GM21360 (cell line): ENCODE results near the gene CIPC.
A peak's percentile ranks its signal among the peaks of the same experiment; 100 is the strongest.

Source experiments
- ATAC-seq: cut with Tn5 transposase; IDR thresholded peaks from one replicate; pipeline ENCODE4 v1.9.1; 2021; ENCODE audit warnings: mild to moderate bottlenecking, moderate library complexity; ENCODE audit not compliant: unreplicated experiment

The CIPC gene, protein sequence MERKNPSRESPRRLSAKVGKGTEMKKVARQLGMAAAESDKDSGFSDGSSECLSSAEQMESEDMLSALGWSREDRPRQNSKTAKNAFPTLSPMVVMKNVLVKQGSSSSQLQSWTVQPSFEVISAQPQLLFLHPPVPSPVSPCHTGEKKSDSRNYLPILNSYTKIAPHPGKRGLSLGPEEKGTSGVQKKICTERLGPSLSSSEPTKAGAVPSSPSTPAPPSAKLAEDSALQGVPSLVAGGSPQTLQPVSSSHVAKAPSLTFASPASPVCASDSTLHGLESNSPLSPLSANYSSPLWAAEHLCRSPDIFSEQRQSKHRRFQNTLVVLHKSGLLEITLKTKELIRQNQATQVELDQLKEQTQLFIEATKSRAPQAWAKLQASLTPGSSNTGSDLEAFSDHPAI

DNA sequence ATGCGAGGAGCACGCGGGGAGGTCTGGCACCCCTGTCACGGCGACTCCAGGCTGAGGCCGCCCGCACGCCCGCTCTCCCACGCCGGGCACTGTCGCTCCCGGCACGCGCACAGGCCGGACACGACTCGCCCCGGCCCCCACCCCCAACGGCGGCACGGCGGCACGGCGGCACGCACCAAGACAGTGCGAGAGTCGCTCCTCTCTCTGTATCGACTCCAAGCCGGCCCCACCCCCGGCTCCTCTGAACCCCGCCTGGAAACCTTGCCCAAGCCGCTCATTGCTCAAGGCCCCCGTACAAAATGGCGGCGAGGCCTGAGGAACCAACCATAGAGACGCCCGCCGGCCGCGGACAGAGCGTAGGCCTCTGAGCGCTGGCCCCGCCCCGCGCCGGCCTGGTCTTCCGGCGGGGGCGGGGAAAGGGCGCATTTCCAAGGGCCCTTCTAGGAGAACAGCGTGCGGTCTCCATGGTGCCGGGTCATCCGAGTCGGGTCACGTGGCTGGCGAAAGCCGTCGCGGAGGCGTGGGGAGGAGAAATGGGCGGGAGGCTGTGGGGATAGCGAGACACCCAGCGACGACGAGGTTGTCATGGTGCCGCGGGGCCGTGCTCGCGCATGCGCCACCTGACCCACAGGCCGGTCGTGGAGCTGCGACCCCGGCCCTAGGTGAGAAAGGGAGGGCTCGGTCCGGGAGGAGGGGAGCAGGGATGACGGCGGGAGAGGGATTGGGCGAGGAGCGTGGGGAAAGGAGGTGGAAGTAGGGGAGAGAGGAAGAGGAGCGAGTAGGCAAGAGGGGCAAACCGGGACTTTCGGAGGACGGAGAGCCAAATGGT is at the start of gene CIPC:
Gene CIPC, plus strand, starts transcription at position 559 of the 829 bp plus-strand sequence. CDS start 7,451 bp downstream, outside the sequence.
- ATAC-seq = peak; percentile 89

DNA sequence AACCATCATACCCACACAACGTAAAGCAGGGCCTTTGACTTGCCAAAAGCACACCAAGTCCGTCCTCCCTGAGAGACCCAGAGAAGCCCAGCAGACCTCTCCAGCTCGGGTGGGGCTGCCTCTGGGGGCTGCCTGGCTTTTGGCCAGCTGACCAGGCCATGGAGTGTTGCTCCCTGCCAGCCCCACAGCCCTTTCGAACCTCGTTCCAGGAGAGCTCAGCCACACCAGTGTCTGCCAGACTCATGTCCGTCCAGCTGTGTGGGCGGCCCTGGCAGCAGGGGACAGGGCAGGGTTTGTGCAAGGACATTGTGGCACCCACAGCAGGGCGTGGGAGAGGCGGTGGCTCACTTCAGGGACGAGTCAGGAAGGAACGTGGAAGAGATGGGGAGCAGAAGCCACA is 46.9 kb upstream of the CIPC start:
- ATAC-seq = no peak

DNA sequence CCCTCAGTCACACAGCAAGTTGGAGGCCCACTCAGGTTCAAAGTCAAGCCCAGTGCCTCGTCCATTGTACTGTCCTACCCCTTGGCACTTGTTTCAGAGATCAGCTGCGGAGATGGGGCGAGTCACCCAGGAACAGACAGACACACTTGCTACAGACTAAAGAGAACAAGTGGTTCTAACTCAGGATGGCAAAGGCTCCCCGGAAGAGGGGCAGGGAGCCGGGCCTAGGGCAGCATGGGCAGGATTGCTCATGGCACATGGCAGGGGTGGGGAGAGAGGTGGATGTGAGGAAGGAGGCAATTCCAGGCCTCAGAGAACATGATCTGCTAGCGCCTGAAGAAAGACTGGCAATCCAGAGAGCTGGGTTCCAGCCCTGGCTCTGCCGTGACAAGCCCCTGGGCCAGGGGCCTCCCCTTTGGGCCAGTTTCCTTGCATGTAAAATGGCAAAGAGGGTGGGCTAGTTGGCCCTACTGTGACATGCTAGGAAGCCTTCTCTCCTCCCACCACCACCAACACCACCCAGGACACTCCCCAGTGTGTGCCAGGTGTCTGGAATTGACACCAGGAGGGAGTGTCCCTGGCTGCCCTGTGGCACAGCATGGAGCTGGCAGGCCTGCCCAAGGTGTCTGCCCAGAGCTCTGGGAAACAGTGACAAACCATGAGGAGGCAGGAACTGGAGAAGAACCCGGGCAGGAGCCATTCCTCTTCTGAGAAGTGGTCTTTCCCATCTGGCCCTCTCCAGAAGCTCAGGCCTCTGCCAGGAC is 45.6 kb upstream of the CIPC start:
- ATAC-seq = no peak

DNA sequence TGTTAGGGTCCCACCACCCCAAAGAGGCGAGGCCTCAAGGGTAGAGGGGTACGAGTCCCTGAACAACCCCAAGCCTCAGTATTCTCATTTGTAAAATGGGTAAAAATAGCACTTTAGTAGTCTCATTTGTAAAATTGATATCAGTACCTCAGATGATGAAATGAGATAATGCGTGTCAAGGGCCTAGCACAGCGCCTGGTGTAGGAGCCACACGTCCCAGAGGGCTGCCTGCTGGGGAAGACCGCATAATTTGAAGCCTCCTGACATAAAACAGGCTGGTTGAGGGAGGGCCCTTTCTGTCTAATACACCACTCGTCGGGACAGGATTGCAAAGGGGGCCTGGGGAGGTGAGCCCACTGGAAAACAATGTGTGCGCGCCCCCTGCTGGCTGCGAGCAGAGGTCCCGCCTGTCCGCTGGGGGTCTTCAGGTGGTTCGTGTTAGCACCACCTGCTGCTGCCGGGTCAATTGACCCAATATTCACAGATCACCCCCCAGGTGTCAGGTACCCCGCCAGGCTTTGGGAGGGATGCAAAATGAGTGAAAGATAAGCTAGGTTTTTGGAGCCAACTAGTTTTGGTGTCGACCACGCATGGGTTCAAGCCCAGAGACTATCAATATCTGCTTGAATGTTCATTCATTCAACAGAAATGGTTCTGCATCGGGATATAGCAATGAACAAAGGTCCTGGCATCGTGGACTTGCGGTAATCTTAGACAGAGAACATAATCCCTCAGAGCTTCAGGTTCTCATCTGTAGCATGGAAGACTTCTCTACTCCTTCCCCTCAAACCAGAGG is 44.8 kb upstream of the CIPC start:
- ATAC-seq = peak; percentile 63

DNA sequence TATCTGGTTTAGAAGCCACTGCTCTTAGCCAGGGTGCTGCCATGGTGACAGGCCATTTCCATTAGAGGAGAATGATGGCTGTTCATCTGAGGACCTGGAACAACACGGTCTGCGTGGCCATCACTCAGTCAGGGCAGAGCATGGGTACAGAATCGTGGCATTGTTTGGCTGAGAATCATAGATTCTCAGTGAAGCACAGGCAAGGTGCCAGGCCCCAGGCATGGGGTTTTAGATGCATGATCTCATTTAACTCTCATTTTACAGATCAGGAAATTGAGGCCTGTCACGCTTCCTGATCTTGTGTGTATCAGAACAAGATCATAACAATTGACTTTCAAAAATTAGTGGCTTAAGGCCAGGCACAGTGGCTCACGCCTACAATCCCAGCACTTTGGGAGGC is 42.8 kb upstream of the CIPC start:
- ATAC-seq = no peak

DNA sequence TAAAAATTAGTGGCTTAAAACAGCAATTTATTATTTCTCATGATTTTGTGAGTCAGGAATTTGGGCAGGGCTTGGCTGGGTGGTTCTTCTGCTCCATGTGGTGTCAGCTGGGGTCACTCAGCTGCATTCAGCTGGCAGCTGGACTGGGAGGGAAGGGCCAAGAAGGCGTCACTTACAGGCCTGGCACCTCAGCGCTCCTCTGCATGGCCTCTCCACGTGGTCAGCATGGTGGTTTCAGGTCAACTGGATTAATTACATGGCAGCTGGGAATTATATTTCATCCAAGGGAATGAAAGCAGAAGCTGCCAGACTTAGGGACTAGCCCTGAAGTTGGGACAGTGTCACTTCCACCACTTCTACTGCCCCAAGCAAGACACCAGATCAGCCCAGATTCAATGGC is 42.1 kb upstream of the CIPC start:
- no peak for ATAC-seq

DNA sequence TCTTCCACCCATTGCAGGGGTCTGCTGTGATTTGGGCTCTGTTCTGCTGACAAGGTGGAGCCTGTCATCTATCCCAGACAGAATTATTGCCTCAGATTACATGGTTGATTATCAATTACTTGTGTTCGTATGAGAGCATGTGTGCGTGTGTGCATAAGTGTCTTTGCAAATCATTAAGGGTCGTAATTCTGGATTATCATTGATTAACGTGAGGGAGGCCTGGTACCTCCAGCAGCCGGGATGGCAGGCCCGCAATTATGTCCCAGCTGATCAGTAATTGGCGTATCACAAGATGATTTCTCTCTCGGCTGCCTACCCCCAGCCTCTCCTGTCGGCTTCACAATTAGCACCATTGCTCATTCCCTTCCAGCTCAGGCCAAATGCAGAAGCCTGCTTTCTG is 39.9 kb upstream of the CIPC start:
- ATAC-seq = no peak

DNA sequence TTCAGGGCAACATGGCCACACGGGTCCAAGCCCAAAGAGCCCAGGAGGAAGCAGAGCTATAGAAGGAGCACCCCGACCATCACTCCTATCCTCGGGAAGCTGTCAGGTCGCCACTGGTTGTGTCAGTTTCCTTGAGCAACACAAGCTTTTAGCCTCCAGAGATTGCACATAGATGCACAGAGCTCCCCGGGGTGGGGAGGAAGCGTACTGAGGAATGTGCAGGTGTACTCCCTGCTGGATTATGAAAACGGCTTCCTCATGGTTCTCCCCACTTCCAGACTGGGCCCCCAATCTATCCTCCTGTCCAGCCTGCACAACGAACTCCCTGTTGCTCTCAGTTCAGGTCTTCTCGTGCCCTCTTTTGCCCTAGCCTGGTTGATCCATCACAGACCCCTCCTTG is 39.3 kb upstream of the CIPC start:
- no peak for ATAC-seq

DNA sequence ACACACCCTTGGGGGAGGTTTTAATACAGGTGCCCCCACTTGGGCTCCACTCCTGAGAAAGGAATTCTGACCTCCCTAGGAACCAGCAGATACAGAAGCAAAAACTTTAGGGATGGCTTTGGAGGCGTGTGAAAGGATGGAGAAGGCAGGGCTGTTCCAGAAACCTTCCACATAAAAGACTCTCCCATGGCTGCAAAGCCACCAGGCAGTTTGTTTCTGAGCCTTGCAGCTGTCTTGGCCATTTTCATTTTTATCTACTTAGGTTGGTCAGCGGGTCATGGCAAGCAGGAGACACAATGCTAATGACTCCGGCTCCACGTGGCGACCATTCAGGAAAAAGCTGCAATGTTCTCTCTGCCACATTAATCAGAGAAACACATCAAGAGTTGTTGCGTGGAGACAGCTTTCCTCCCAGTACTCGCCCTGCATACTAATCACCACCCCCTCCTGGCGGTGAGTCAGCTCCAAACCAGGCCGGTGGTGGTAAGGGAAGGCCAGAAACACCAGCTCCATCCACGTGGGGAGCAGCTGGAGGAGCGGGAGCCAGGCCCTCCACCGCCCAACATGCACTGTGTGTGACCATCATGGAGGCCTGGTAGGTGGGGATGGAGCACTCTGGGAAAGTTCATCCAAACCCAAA is 38.7 kb upstream of the CIPC start:
- no peak for ATAC-seq

DNA sequence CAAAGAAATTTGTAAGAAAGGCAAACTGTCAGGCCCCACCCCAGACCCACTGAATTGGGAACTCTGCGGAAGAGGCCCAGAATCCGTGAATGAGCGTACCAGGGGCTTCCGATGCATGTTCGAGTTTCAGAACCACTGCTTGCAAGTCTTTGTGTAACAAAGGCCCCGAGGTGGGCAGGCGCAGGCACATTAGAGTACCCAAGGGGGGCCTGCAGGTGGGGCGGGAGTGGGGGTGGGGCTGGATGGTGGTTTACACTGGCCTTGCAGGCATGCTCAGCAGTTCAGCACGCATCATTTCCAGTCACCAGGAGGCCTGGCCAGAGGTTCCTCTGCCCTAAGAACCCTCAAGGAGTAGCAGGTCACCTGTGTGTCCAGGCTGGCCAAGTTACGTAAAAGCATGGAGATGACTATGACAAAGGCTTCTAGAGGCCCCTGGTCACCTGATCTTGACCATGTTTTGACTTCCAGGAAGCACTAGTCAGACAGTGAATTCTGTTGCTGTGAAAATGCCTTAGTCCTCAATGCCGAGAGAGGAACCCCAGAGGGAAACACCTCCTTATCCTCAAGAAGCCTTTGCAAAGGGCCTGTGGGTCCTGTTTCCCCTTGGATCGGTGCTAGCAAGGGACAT is 36.3 kb upstream of the CIPC start:
- ATAC-seq = no peak

DNA sequence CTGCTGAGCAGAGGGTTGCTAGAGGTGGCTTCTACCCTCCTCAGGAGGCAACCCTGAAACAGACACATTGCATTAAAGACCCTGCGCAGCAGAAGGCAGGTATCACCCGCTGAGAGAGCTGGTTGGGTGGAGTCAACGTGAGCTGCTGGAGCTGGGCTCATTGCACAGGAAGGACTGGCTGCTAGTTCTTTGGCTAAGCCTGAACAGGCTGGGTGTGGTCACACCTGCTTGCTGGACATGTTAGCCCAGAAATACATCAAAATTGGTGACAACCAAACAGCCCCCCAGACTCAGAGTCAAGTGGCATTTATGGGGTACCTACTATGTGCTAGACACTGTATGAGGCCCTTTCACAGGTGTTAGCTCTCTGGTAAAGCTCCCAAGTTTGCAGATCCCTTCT is 35.8 kb upstream of the CIPC start:
- no peak for ATAC-seq

DNA sequence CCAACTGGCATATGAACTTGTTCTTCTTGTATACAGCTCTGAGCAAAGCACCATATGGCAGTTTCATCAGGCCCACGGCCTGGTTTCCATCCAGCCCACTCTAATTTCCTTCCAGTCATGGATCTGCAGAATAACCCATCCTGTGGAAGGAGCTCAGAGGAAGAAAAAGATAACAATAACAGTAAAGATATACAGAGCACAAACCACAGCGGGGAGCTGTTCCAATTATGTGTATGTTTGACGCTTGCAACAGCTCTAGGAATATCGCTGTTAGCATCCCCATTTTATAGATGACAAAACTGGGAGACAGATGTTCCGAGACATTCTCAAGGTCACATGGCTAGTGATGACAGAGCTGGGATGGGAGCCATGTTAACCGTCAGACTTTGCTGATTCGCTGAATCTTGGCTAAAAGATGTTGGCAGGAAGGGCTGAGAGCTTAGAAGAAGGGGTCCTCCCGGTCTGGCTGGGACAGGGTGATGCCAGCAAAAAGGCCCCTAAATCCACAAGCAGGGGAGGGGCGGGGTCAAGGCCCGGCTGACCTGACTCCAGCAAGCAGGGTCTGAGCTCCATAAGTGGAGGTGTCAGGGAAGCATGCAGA is 34.4 kb upstream of the CIPC start:
- no peak for ATAC-seq

DNA sequence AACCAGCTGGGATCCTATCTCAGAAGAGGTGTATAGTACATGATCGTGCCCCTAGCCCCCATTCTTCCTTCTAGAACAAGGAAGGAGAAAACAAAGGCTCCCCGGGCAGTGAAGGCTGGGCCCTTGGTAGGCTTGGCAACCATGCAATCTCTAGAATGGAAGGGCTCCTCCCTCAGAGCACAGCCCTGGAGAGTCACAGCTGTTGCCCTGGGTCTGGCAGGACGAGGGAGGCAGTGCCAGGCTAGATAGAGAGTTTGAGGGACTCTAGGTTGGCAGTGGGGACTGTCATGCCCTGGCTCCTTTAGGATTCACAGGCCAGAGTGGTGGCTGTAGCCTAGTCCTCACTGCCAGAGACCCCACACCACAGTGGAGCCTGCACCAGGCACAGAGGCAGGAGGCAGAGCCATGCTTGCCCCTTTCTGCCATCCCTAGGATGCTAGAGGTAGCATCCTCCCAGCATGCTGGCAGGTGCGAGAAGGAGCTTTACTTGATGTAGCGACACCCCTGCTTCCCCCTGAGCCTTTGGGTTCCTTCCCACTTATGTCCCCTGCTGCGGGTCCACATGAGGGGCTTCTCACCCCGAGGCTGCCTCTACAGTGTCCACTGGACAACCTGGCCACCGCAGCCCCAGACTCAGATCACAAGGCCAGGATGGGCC is 33.4 kb upstream of the CIPC start:
- no peak for ATAC-seq

DNA sequence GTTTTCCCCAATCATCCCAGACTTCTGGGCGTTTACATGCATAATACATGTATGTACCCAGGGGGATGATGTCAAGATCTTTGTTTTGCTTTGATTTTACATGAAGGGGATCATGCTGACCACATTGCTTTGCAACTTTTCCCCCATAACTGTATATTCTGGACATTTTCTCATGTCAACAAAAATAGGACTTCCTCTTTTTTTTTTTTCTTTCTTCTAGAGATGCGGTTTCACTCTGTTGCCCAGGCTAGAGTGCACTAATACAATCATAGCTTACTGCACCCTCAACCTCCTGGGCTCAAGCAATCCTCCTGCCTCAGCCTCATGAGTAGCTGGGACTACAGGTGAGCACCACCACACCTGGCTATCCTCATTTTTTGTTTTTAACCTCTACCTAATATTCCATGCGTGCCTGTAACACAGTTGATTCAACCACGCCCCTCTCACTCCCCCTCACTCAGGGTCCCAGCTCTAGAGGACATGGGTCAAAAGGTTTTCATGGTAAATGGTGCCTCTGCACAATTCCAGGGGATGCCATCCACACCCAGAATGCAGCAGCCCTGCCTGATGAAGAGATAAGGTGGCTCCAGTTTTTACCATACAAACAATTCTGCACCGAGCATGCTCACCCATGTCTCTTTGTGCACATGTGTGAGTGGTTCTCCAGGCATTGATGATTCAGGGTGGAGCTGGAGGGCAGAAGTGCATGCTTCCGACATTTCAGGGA is 32.0 kb upstream of the CIPC start:
- no peak for ATAC-seq

DNA sequence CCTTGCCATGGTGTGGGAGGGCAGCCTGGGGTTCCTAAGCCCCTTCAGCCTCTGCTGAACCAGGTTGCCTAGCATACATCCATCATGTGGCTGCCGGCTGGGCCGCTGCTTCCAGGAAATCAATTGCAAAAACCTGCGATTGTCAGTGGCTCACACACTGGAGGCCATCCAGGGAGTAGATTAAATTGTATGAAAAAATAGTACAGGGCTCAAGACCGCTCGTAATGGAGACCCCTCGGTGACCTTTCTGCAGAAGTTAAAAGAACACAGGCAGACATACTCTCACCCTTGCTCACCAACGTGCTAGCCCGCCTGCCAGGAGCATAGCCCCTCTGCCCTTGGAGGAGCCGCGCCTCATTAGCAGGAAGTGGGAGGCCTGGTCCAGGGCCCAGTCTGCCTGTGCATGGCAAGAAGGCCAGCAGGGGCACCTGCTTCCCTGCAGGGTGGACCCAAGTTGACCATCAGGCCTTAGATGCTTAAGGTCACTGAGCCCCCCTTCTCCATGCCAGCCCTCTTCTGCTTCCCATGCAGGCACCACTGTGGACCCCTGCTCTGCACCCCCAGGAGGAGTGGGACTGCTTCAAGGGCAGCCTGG is 31.4 kb upstream of the CIPC start:
- no peak for ATAC-seq

DNA sequence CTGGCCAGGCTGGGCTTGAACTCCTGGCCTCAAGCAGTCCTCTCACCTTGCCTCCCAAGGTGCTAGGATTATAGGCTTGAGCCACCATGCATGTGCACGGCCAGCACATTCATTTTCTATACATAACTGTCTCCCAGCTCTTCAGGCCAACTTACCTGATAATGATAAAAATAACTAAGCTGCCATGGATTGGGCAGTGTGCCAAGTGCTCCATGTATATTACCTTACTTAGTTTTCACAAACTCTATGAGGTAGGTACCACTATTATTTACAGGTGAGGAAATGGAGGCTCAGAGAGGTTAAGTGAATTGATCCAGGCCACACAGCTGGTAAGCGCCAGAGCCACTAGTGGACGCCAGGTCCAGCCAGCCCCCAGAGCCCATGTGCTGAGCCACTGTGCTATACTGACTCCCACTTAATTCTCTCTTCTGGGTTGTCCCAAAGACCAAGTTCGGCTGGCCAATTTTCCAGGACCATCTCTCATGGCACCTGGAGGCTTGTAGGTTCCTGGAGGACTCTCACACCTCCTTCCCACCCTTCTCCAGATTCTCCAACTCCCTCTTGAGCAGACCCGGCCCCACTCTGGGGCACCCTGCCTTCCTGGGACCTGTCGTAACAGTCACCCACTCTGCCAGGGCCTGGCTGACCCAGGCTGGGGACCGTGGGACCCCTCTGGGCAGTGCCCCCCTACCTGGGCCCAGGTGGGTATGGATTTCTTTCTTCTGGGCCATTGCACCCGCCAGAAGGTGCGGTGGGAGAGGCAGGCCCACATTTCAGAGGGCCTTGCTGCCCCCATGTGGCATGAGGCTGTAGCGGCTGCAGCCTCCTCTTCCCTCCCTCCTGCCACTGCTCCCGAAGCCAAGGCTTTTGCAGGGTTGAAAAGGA is 30.2 kb upstream of the CIPC start:
- ATAC-seq = no peak
